Osteoblast (primary cell): Measurements from ENCODE around the gene CACNA1S. TPM values are rescaled to one million over a fixed set of nuclear protein-coding genes. Genes with fewer than 3 reads are reported as not detected.
A peak's percentile ranks its signal among the peaks of the same experiment; 100 is the strongest.

Experiments used
- DNase-seq: peaks from one replicate; pipeline ENCODE4 v3.0.0; 2011; ENCODE audit warnings: low spot score, mixed read lengths; ENCODE audit not compliant: insufficient read length; ENCODE audit errors: missing footprints
- H2AFZ ChIP-seq: 2 replicates; pipeline ENCODE4 v1.6.0; 2011; ENCODE audit warnings: mild to moderate bottlenecking, low read length
- H3K27ac ChIP-seq: 2 replicates; pipeline ENCODE4 v1.5.1; 2011; ENCODE audit warnings: mild to moderate bottlenecking, low read depth, low read length, moderate library complexity
- H3K27me3 ChIP-seq: 2 replicates; pipeline ENCODE4 v1.6.0; 2012; ENCODE audit warnings: mild to moderate bottlenecking, control low read depth, inconsistent platforms, low read length, moderate library complexity; ENCODE audit not compliant: insufficient read depth
- H3K36me3 ChIP-seq: 2 replicates; pipeline ENCODE4 v1.5.1; 2011; ENCODE audit warnings: mild to moderate bottlenecking, low read length, control low read depth, moderate library complexity; ENCODE audit not compliant: insufficient read depth
- H3K4me1 ChIP-seq: 2 replicates; pipeline ENCODE4 v1.5.1; 2011; ENCODE audit warnings: mild to moderate bottlenecking, low read length, control low read depth, moderate library complexity; ENCODE audit not compliant: insufficient read depth
- H3K4me2 ChIP-seq: 2 replicates; pipeline ENCODE4 v1.6.0; 2011; ENCODE audit warnings: mild to moderate bottlenecking, low read length; ENCODE audit not compliant: insufficient read depth
- H3K4me3 ChIP-seq: fragments of 200-600 bp; sonication (generic); 3 replicates; pipeline ENCODE4 v1.5.1; 2012; ENCODE audit warnings: mild to moderate bottlenecking, low read length, inconsistent platforms; ENCODE audit not compliant: insufficient read depth
- H3K79me2 ChIP-seq: 2 replicates; pipeline ENCODE4 v1.6.0; 2012; ENCODE audit warnings: mild to moderate bottlenecking, low read length, control low read depth, inconsistent platforms; ENCODE audit not compliant: insufficient read depth
- H3K9me3 ChIP-seq: 2 replicates; pipeline ENCODE4 v1.5.1; 2011; ENCODE audit warnings: low read depth, low read length, control low read depth
- H4K20me1 ChIP-seq: 2 replicates; pipeline ENCODE4 v1.6.0; 2012; ENCODE audit warnings: mild to moderate bottlenecking, low read length, control low read depth; ENCODE audit not compliant: insufficient read depth
- total RNA-seq: library from RNA; depleted of rRNA; stranded (reverse); fragments of >200 nt; gene quantifications from 2 replicates; pipeline ENCODE4 v1.2.3, GENCODE V29; 2012
- TF ChIP-seq, protein P1 (sequence below): IDR thresholded peaks from 2 replicates; pipeline ENCODE4 v1.5.1; 2011; ENCODE audit warnings: mild to moderate bottlenecking, low read depth, low read length, moderate library complexity; ENCODE audit errors: extremely low read depth

CACNA1S gene
- total RNA-seq, 1 donor: not detected

- Histone ChIP-seq H3K4me1 (no peaks in the 10 kb centered on the region), H3K4me2 (no peak overlapping the region), H3K4me3 (no peak overlapping the region), H3K79me2 (no peaks in the 10 kb centered on the region), H3K9me3 (no peaks in the 10 kb centered on the region), H3K27ac (no peak overlapping the region), H2AFZ (no peak overlapping the region), H3K27me3 (peaks cover 29% of the 10 kb centered on the region), H3K36me3 (no peaks in the 10 kb centered on the region), H4K20me1 (no peaks in the 10 kb centered on the region)
- TF ChIP-seq, protein P1, sequence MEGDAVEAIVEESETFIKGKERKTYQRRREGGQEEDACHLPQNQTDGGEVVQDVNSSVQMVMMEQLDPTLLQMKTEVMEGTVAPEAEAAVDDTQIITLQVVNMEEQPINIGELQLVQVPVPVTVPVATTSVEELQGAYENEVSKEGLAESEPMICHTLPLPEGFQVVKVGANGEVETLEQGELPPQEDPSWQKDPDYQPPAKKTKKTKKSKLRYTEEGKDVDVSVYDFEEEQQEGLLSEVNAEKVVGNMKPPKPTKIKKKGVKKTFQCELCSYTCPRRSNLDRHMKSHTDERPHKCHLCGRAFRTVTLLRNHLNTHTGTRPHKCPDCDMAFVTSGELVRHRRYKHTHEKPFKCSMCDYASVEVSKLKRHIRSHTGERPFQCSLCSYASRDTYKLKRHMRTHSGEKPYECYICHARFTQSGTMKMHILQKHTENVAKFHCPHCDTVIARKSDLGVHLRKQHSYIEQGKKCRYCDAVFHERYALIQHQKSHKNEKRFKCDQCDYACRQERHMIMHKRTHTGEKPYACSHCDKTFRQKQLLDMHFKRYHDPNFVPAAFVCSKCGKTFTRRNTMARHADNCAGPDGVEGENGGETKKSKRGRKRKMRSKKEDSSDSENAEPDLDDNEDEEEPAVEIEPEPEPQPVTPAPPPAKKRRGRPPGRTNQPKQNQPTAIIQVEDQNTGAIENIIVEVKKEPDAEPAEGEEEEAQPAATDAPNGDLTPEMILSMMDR: no peak
- no peak for DNase-seq
Measured at GRCh38 chr1:201072922-201073321, 39.3 kb downstream of the CACNA1S start.

DNA sequence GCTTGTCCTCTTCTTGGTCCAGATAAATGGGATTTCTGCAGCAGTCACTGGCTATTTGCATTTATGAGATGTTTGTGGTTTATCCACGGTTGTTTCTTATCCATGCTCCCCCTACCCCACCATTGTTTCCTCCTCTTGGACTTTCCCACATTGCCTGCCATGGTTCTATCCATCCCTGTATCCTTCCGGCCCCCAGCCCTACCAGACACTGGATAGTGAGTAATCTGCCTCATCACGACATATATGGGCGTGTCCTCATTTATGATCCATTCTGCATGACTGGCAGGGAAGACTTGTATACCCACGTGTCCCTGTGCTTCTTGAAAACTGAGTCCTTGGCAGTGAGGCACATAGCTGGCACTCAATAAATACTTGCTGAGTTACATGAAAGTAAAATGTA lies 40.1 kb downstream of the CACNA1S start:
- Histone ChIP-seq H4K20me1 (no peaks in the 10 kb centered on the region), H3K4me1 (no peaks in the 10 kb centered on the region), H3K27ac (no peak overlapping the region), H2AFZ (no peak overlapping the region), H3K36me3 (no peaks in the 10 kb centered on the region), H3K4me3 (no peak overlapping the region), H3K9me3 (no peaks in the 10 kb centered on the region), H3K79me2 (no peaks in the 10 kb centered on the region), H3K4me2 (no peak overlapping the region), H3K27me3 (peaks cover 33% of the 10 kb centered on the region)
- TF ChIP-seq, protein P1: no peak
- DNase-seq: peak; percentile 77

DNA sequence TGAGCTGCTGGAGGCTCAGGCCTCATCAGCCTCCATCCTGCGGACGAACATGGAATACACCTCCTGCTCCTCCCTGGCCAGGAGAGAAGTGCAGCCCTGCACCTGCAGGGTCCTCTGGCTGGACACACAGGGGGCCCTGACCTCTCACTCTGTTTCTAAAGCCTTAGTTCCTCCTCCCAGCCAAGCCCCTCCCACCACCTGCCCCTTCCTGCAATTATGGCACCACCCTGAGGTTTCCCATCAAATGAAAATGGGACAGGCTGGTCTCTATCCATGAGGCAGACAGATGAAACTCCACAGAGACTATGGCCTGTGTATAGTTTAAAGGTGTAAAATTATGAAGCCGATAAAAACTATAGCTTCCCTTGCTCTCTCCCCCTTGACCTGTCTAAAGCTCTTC lies 42.6 kb downstream of the CACNA1S start:
- H3K4me2 ChIP-seq: no peak overlapping the region
- no peaks in the 10 kb centered on the region for H4K20me1 ChIP-seq
- no peak for DNase-seq
- TF ChIP-seq, protein P1: no peak
- H3K79me2 ChIP-seq: no peaks in the 10 kb centered on the region
- no peak overlapping the region for H3K4me3 ChIP-seq
- H3K27me3 ChIP-seq: peaks cover 26% of the 10 kb centered on the region
- no peaks in the 10 kb centered on the region for H3K4me1 ChIP-seq
- H3K9me3 ChIP-seq: no peaks in the 10 kb centered on the region
- no peak overlapping the region for H2AFZ ChIP-seq
- no peaks in the 10 kb centered on the region for H3K36me3 ChIP-seq
- no peak overlapping the region for H3K27ac ChIP-seq

DNA sequence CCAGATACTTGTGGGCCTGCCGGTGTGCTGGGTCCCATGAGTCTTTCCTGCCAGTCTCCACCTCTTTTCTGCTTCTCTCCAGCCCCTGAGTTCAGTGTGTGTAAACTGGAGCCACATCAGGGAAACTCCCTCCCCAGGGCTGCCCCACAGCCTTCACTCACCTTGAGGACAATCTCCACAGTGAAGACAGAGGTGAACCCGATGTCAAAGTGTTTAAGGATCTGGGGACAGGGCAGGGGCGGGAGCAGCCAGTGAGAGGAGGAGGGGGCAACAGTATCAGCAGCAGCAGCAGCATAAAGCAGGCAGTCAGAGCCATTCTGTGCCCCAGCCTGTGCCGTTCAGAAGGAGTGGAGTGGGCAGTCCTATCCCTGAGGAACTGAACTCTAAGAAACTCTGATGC lies 43.2 kb downstream of the CACNA1S start:
- H3K36me3 ChIP-seq: no peaks in the 10 kb centered on the region
- H3K79me2 ChIP-seq: no peaks in the 10 kb centered on the region
- no peak overlapping the region for H2AFZ ChIP-seq
- no peak overlapping the region for H3K4me2 ChIP-seq
- H3K27ac ChIP-seq: no peak overlapping the region
- no peak overlapping the region for H3K4me3 ChIP-seq
- H3K9me3 ChIP-seq: no peaks in the 10 kb centered on the region
- TF ChIP-seq, protein P1: no peak
- peaks cover 27% of the 10 kb centered on the region for H3K27me3 ChIP-seq
- no peaks in the 10 kb centered on the region for H4K20me1 ChIP-seq
- peak; percentile 73 for DNase-seq
- H3K4me1 ChIP-seq: no peaks in the 10 kb centered on the region
